Measurements from ENCODE around the gene MRPL45. TPM values are rescaled to one million over a fixed set of nuclear protein-coding genes. Genes with fewer than 3 reads are reported as not detected.

Gene MRPL45
- total RNA-seq, 3 donors from 2014 or later = 25.7 to 28.1 (median 27.9) TPM

DNA sequence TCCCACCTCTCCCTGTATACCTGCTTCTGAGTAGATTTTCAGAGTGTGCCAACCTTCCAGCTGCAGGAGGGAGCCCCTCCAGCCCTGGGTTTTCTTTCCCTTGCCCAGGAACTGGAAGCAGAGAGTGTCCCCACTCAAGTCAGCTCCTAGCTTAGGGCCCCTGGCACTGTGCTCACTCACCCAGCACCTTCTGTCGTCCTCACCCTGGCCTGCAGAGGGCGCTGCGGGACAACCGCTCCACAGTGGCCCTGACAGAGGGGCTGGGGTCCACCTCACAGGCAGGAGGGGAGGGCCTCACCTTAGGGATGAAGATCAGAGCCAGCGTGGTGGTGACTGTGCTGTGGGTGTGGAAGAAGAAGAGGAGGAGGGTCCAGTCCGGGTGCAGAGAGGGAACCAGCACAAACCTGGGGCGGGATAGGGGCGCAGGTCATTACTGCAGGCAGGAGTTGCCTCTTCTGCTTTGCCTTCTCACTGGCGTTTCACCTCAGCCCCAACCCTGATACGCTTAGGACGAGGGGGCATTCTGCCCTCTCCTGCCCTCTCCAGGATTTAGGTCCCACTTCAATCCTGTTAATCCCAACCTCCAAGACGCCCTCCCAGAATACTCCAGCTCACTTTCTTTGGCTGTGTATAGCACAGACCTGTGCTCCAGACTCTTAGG is 36.8 kb downstream of the MRPL45 start:
- TF ChIP-seq, protein P1, sequence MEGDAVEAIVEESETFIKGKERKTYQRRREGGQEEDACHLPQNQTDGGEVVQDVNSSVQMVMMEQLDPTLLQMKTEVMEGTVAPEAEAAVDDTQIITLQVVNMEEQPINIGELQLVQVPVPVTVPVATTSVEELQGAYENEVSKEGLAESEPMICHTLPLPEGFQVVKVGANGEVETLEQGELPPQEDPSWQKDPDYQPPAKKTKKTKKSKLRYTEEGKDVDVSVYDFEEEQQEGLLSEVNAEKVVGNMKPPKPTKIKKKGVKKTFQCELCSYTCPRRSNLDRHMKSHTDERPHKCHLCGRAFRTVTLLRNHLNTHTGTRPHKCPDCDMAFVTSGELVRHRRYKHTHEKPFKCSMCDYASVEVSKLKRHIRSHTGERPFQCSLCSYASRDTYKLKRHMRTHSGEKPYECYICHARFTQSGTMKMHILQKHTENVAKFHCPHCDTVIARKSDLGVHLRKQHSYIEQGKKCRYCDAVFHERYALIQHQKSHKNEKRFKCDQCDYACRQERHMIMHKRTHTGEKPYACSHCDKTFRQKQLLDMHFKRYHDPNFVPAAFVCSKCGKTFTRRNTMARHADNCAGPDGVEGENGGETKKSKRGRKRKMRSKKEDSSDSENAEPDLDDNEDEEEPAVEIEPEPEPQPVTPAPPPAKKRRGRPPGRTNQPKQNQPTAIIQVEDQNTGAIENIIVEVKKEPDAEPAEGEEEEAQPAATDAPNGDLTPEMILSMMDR (IDR thresholded peaks at IDR 0.05) = no peak
- DNase-seq (peak in 2 of 3 donors; percentile 43 to 55), ATAC-seq (peak; percentile 66)
- intact Hi-C loops (cut with DNase I, micrococcal nuclease) = no loop called here
- Histone ChIP-seq H3K4me1 (ENCODE audit: low read depth) (no peaks in the 10 kb centered on the region), H3K4me3 (no peak overlapping the region), H3K9me3 (no peaks in the 10 kb centered on the region), H3K36me3 (ENCODE audit: low read depth) (no peaks in the 10 kb centered on the region)

DNA sequence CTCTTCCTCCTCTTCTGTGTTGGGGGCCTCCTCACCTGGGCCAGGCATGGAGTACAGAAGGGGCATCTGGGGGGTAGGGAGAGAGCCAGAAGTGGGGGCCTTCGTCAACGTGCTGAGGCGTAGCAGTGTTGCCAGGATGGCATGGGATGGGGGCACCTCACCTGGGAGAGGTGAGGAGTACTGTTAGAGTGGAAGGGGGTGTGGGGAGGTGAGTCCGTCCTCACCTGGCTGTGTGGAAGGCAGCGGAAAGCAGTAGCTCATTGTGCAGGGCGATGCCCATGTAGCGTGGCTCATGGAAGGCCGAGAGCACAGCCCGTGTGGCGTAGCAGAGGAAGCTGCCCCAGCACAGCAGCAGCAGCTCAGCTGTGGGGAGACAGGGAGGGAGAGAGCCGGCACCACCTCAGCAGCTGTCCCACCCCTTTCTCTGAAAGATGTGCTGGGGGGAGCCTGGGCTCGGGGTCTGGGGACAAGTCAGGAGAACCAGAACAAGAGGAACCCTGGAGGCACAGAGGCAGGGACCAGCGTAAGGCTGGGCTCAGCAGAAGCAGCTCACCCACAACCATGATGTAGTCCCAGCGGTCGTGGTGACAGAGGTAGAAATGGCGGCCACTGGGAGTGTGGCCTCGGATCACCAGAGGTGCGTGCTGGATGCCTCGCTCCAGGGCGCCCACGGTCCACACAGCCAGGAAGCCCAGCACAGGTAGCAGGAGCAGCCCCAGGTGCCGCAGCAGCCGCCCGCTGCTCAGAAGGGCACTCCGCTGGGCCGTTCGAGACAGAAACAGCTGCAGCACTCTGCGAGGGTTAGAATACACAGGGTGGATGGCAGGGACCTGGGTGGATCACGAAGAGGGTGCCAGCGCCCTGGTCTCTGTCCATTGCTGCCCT is 37.8 kb downstream of the MRPL45 start:
- DNase-seq (no peak), ATAC-seq (no peak)
- Histone ChIP-seq H3K4me3 (no peak overlapping the region), H3K4me1 (ENCODE audit: low read depth) (no peaks in the 10 kb centered on the region), H3K9me3 (no peaks in the 10 kb centered on the region), H3K36me3 (ENCODE audit: low read depth) (no peaks in the 10 kb centered on the region)
- intact Hi-C loops (cut with DNase I, micrococcal nuclease) = no loop called here
- TF ChIP-seq, protein P1 (IDR thresholded peaks at IDR 0.05) = no peak

DNA sequence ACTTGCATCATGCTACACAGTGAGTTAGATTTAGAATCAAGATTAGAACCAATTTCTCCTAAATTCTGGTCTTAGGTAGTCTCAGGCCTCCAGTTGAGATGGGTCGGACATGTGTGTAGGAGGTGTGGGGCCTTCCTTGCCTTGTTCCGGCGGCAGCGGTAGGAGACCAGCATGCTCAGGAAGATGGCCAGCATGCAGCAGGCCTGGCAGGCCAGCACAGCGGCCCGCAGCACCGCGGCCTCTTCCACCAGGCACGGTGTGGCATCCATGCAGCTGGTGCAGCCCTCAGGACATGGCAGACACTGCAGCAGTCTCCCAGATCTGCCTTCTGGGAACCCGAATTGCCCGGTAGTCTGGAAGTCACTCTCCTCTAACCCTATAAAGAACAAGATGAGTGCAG is 39.9 kb downstream of the MRPL45 start:
- intact Hi-C loops (cut with DNase I, micrococcal nuclease) = no loop called here
- Histone ChIP-seq H3K36me3 (ENCODE audit: low read depth) (no peaks in the 10 kb centered on the region), H3K9me3 (no peaks in the 10 kb centered on the region), H3K4me3 (no peak overlapping the region), H3K4me1 (ENCODE audit: low read depth) (no peaks in the 10 kb centered on the region)
- DNase-seq (no peak), ATAC-seq (no peak)
- TF ChIP-seq, protein P1 (IDR thresholded peaks at IDR 0.05) = no peak

DNA sequence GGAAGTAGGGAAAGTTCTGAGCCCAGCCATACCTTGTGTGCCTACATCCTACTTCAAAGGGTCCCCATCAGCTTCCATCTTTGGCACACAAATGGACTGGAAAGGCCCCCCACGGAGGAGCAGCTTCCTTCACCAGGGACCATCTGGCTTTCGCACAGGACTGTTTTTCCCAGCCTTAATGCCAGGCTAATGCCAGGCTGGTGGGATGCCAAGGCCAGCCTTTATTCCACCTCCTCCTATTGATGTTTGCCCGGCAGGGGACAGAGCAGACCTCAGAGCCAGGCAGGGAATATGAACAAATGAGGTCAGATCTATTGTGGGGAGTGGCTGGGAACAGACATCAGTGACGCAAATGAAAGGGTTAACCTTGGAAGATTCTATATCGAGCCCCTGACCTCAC is 41.1 kb downstream of the MRPL45 start:
- Histone ChIP-seq H3K36me3 (ENCODE audit: low read depth) (no peaks in the 10 kb centered on the region), H3K4me1 (ENCODE audit: low read depth) (no peaks in the 10 kb centered on the region), H3K9me3 (no peaks in the 10 kb centered on the region), H3K4me3 (no peak overlapping the region)
- ATAC-seq (no peak), DNase-seq (no peak)
- TF ChIP-seq, protein P1 (IDR thresholded peaks at IDR 0.05) = no peak
- intact Hi-C loops (cut with DNase I, micrococcal nuclease) = no loop called here

DNA sequence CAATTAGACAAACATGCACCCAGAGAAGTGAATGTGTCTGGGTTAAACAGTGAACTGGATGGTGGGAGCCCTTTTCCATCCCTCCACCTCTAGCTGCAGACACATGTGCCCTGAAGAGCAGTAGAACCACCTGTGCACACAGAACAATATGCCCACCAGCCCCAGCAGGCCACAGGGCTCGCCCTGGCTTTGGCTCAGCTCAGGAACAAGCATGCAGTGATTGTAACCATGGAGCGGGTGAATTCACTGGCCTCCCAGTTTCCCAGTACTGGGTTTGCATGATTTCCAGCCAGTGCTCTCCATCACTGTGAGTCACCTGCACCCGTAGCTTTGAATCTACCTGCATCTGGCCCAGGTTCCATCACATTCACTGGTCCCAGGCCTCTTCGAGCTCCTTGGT is 41.6 kb downstream of the MRPL45 start:
- no peaks in the 10 kb centered on the region for H3K36me3 ChIP-seq (ENCODE audit: low read depth)
- H3K4me1 ChIP-seq (ENCODE audit: low read depth) = no peaks in the 10 kb centered on the region
- intact Hi-C loops (cut with DNase I, micrococcal nuclease) = no loop called here
- H3K9me3 ChIP-seq = no peaks in the 10 kb centered on the region
- ATAC-seq (no peak), DNase-seq (no peak)
- TF ChIP-seq, protein P1 (IDR thresholded peaks at IDR 0.05) = no peak
- no peak overlapping the region for H3K4me3 ChIP-seq

All from mucosa of descending colon (tissue), 3 donors.